ENCODE results near the gene WDR89. TPM values are rescaled to one million over a fixed set of nuclear protein-coding genes. Genes with fewer than 3 reads are reported as not detected.

The WDR89 gene
- total RNA-seq, 1 donor from 2014 or later = 24.4 TPM

DNA sequence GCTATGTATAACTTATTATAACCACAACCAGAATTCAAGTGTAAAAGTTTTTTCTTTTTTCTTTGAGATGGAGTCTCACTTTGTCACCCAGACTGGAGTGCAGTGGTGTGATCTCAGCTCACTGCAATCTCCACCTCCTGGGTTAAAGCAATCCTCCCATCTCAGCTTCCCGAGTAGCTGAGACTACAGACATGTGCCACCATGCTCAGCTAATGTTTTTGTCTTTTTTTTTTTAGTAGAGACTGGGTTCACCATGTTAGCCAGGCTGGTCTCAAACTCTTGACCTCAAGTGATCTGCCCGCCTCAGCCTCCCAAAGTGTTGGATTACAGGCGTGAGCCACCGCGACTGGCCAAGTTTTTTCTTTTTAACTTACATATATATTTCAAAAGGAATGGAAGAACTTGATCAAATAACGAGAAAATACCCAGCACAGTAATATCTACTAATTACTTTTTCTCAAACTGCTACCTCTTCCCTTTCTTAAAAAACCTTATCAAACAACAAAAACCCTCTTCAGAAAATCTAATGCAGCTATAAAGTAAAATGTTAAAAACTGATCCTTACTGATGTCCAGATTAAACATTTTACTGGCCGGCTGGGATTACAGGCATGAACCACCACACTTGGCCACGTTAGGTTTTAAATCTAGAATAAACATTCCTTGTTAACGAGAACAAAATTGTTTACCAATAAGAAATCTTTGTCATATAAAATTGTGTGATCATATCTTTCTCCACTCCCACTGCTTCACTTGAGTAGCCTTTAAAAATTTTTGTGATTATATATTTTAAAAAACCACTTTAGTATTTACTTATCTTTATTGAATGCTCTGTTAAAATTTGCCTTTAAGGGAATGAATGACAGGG is 41.3 kb upstream of the WDR89 start:
- Mint-ChIP-seq H3K4me1 (peaks cover 2% of the 10 kb centered on the region), H3K27me3 (no peaks in the 10 kb centered on the region), H3K36me3 (ENCODE audit: low read depth) (peaks cover 39% of the 10 kb centered on the region), H3K9me3 (no peaks in the 10 kb centered on the region), H3K27ac (no peak overlapping the region), H3K4me3 (no peak overlapping the region)
- no peak for ATAC-seq (ENCODE audit: low read depth)
- no peak for DNase-seq
- ChIA-PET CTCF (no interaction called here), POLR2A (no interaction called here)
- intact Hi-C loops (cut with micrococcal nuclease) = loop anchor here (5.0 kb wide), 1 partner anchor 36 kb away; no protein-coding TSS in a partner anchor
- no peak for TF ChIP-seq CTCF (IDR thresholded peaks at IDR 0.05)

GRCh38 chr14:63678536-63678935 is 36.9 kb upstream of the WDR89 start:
- intact Hi-C loops (cut with micrococcal nuclease) = no loop called here
- DNase-seq = no peak
- ChIA-PET POLR2A (no interaction called here), CTCF (interaction anchor here (1.4 kb wide), 1 partner anchor 92 kb away, joined by 4 read pairs; no protein-coding TSS in a partner anchor)
- no peak for TF ChIP-seq CTCF (IDR thresholded peaks at IDR 0.05)
- Mint-ChIP-seq H3K4me1 (no peaks in the 10 kb centered on the region), H3K27me3 (no peaks in the 10 kb centered on the region), H3K9me3 (no peaks in the 10 kb centered on the region), H3K4me3 (no peak overlapping the region), H3K36me3 (ENCODE audit: low read depth) (peaks cover 43% of the 10 kb centered on the region), H3K27ac (no peak overlapping the region)
- no peak for ATAC-seq (ENCODE audit: low read depth)

DNA sequence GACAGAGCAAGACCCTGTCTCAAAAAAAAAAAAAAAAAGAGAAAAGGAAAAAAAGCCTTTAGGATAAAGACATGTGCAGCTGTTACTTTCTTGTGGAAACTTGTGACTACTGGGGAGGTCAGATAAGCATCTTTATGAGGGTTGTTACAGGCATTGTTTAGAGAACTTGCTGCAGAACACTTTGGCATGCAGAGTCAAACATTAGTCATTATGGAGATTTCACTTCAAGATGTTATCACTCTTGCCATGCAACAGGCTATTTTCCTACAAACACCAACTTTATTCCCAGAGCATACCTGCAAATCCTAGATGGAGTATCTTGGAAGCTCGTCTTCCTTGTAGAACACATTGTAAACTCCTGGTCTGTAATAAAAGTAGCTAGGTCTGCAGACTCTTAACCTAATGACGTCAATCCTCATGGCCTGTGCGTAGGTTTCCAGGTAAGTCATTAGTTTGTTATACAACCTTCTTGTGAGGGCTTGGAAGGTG is 36.3 kb upstream of the WDR89 start:
- Mint-ChIP-seq H3K4me3 (no peak overlapping the region), H3K4me1 (no peaks in the 10 kb centered on the region), H3K27me3 (no peaks in the 10 kb centered on the region), H3K9me3 (no peaks in the 10 kb centered on the region), H3K27ac (no peak overlapping the region), H3K36me3 (ENCODE audit: low read depth) (peaks cover 39% of the 10 kb centered on the region)
- no peak for DNase-seq
- ChIA-PET CTCF (interaction anchor here (1.4 kb wide), 1 partner anchor 92 kb away, joined by 4 read pairs; no protein-coding TSS in a partner anchor), POLR2A (no interaction called here)
- no peak for ATAC-seq (ENCODE audit: low read depth)
- intact Hi-C loops (cut with micrococcal nuclease) = no loop called here
- no peak for TF ChIP-seq CTCF (IDR thresholded peaks at IDR 0.05)

DNA sequence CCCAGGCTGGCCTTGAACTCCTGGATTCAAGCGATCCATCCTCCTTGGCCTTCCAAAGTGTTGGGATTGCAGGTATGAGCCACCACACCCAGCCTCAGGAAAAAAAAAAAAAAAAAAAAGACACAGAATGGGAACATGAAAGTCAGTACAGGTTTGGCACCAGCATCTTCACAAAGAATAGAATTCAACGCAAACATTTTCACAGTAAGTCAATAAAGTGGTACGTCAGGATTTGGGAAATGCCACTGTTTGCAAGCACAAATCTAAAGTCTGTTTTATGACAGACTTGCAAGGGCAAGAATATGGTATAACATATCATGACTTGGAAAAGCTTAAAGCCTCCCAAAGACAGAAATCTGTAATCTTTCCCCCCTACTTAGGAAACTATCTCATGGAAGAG is 34.9 kb upstream of the WDR89 start:
- Mint-ChIP-seq H3K27me3 (no peaks in the 10 kb centered on the region), H3K9me3 (no peaks in the 10 kb centered on the region), H3K27ac (no peak overlapping the region), H3K36me3 (ENCODE audit: low read depth) (peaks cover 33% of the 10 kb centered on the region), H3K4me1 (no peaks in the 10 kb centered on the region), H3K4me3 (no peak overlapping the region)
- intact Hi-C loops (cut with micrococcal nuclease) = no loop called here
- ChIA-PET CTCF (no interaction called here), POLR2A (no interaction called here)
- no peak for TF ChIP-seq CTCF (IDR thresholded peaks at IDR 0.05)
- ATAC-seq (ENCODE audit: low read depth) = no peak
- DNase-seq = no peak

DNA sequence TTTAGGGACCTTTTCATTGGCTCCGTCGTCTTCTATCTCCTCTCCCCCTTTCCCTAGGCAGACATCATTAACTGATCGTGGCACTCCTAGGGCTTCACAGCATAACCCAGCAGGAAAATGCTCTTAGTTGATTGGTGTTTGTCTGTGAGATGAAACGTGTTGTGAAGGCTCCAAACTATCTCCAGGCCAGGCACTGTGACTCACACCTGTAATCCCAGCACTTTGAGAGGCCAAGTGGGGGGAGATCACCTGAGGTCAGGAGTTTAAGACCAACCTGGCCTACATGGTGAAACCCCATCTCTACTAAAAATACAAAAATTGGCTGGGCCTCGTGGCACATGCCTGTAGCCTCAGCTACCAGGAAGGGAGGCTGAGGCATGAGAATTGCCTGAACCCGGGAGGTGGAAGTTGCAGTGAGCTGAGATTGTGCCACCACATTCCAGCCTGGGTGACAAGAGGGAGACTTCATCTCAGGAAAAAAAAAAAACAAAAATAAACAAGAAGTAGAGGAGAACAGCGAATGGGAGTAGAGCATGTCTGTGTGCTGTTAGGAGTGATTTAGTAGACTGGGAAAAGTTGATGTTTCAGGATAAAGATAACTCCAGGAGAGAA is 32.3 kb upstream of the WDR89 start:
- ATAC-seq (ENCODE audit: low read depth) = no peak
- H3K4me3 Mint-ChIP-seq = no peak overlapping the region
- H3K27me3 Mint-ChIP-seq = no peaks in the 10 kb centered on the region
- intact Hi-C loops (cut with micrococcal nuclease) = no loop called here
- no peaks in the 10 kb centered on the region for H3K9me3 Mint-ChIP-seq
- ChIA-PET POLR2A (no interaction called here), CTCF (no interaction called here)
- no peak for TF ChIP-seq CTCF (IDR thresholded peaks at IDR 0.05)
- H3K27ac Mint-ChIP-seq = no peak overlapping the region
- no peak for DNase-seq
- H3K36me3 Mint-ChIP-seq (ENCODE audit: low read depth) = peaks cover 22% of the 10 kb centered on the region
- H3K4me1 Mint-ChIP-seq = no peaks in the 10 kb centered on the region

Data from activated B cell treated with CpG ODN at 0.5 μM for 24 hours (primary cell).